Body of pancreas (tissue), 4 donors: ENCODE results near the gene RNF111. TPM values are rescaled to one million over a fixed set of nuclear protein-coding genes. Genes with fewer than 3 reads are reported as not detected.

Experiments
- ATAC-seq: fragments of 150-250 bp; one replicate; pipeline ENCODE4 v1.9.1; 2016
- DNase-seq, 4 donors: peaks; one replicate each; pipeline ENCODE4 v3.0.0-alpha.2; 2019
- H3K27ac ChIP-seq, 4 donors: fragments of 200-600 bp; sonication (generic); 1 replicate in 3 of 4; 2 replicates in 1 of 4; pipeline versions ENCODE4 v1.5.1 to v1.6.1; 2016 to 2019; ENCODE audit warnings: mild to moderate bottlenecking in 1 of 4, mixed read lengths in 1 of 4, moderate library complexity in 1 of 4
- H3K27me3 ChIP-seq, 2 donors: fragments of 200-600 bp; sonication (generic); one replicate each; pipeline ENCODE4 v1.6.0; 2016; ENCODE audit warnings: mild to moderate bottlenecking in 1 of 2
- H3K36me3 ChIP-seq, 2 donors: fragments of 200-600 bp; sonication (generic); replicated peaks in 1 of 2; 2 replicates each; pipeline ENCODE4 v1.5.1; 2016; ENCODE audit warnings: low read depth in 2 of 2; ENCODE audit not compliant: insufficient read depth in 1 of 2
- H3K4me1 ChIP-seq: fragments of 200-600 bp; sonication (generic); one replicate; pipeline ENCODE4 v1.6.0; 2016
- H3K4me3 ChIP-seq, 2 donors: fragments of 200-600 bp; sonication (generic); 1 replicate in 1 of 2; 2 replicates in 1 of 2; pipeline ENCODE4 v1.5.1; 2016 to 2019
- H3K9me3 ChIP-seq, 3 donors: fragments of 200-600 bp; sonication (generic); 1 replicate in 2 of 3; 2 replicates in 1 of 3; pipeline ENCODE4 v1.5.1; 2016
- CTCF ChIP-seq, 7 experiments: fragments of 450-650 bp in 4 of 7; fragments of 200-600 bp in 3 of 7; sonication (generic) in 3 of 7; IDR thresholded peaks; one replicate each; pipeline ENCODE4 v1.5.1; 2016 to 2019; ENCODE audit warnings: antibody characterized with exemption in 7 of 7
- POLR2A ChIP-seq, 3 donors: fragments of 450-650 bp; IDR thresholded peaks; one replicate each; pipeline ENCODE4 v1.6.1; 2016; ENCODE audit warnings: antibody characterized with exemption in 3 of 3, mild to moderate bottlenecking in 2 of 3
- WGBS, 2 donors: methylation state at CpG; one replicate each; pipeline ENCODE4 v1.1.5; 2017; 5-methylcytosine and 5-hydroxymethylcytosine counted together
- intact Hi-C: fragments of 100-400 bp; cut with DNase I; formaldehyde crosslinking; loops from one replicate; pipeline ENCODE4 v1.15.1; 2023
- total RNA-seq, 2 donors: library from RNA; depleted of rRNA; stranded (reverse); fragments of >200 nt; gene quantifications; one replicate each; pipeline ENCODE4 v1.1.0, GENCODE V29; 2016

The RNF111 gene
- total RNA-seq, 2 donors from 2014 or later: 6.9 to 22.8 TPM

- Histone ChIP-seq H3K4me1 (no peaks in the 10 kb centered on the region), H3K27ac (no peak overlapping the region), H3K4me3 (no peak overlapping the region), H3K27me3 (no peaks in the 10 kb centered on the region), H3K36me3 (peaks cover 0 to 4% of the 10 kb centered on the region in 2 donors), H3K9me3 (no peaks in the 10 kb centered on the region)
- ATAC-seq (no peak), DNase-seq (no peak)
- no peak for TF ChIP-seq POLR2A (IDR thresholded peaks at IDR 0.05)
- no peak for TF ChIP-seq CTCF (IDR thresholded peaks at IDR 0.05)
- 98 to 99% methylated on average over 3 of the region's 3 CpGs for WGBS, 2 donors
- intact Hi-C loops: no loop called here
Observed at GRCh38 chr15:59048897-59049296, 61.4 kb downstream of the RNF111 start.

DNA sequence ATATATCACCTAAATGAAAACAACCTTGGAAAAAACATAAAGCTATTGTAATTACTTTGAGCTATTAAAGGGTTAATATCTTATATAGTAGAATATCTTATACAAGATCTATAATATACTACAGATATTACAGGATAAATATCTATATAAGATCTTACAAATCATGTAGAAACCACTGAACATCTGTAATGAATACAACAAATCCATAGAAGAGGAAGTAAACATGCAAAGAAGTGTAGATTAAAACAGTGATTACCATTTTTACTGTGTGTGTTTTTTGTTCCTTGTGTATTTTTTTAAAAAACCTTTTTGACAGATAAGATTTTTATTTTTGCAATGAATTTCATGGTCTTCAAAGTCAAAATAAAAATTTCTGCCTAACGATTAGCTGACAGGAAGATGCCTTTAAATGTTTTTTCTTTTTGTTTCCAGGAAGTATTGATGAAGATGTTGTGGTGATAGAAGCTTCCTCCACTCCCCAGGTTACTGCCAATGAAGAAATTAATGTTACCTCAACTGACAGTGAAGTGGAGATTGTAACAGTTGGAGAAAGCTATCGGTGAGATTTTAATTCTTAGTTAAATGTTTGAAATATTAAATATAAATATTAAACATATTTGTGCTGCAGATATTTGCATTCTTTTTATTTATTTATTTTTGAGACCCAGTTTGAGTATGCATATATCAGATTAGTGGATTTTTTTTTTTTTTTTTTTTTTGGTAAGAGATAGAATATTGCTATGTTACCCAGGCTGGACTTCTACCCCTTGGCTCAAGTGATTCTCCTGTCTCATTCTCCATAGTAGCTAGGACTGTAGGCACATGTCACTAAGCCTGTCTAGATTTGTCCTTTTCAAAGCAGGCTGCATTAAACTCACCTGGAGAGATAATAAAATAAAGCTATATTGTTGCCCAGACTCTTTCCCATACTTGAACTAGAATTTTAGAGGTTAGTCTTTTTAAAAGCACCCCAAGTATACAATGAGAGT, 64.7 kb downstream of the RNF111 start:
- no peaks in the 10 kb centered on the region for H3K27me3 ChIP-seq
- intact Hi-C loops: no loop called here
- WGBS, 2 donors: 73 to 87% methylated on average over 2 of the region's 2 CpGs
- peaks cover 0 to 9% of the 10 kb centered on the region in 2 donors for H3K36me3 ChIP-seq
- no peak for ATAC-seq
- TF ChIP-seq CTCF (IDR thresholded peaks at IDR 0.05): no peak
- TF ChIP-seq POLR2A (IDR thresholded peaks at IDR 0.05): no peak
- no peak overlapping the region for H3K4me3 ChIP-seq
- no peak for DNase-seq
- no peaks in the 10 kb centered on the region for H3K9me3 ChIP-seq
- no peak overlapping the region for H3K27ac ChIP-seq
- no peaks in the 10 kb centered on the region for H3K4me1 ChIP-seq

DNA sequence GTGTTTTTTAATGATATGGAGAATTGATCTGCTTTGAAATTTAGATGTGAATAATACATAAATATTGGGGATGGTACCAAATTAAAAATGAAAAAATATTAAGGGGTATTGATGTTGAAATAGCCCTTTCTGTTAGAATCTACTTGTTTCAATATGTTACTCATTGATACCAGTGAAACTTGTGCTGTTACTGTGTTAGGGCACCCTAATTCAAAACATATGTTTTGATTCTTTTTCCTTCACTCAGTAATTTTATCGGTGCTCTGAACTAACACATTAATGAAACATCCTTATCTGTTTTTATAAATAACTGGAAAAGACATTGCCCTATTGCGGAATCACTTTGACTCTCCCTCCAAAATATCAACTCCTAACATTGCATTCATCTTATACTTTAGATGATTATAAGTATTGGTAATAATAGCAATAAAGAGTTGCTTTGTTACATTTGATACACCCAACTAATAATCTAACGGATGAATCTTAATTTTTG, 65.5 kb downstream of the RNF111 start:
- Histone ChIP-seq H3K9me3 (no peaks in the 10 kb centered on the region), H3K4me1 (no peaks in the 10 kb centered on the region), H3K27me3 (no peaks in the 10 kb centered on the region), H3K36me3 (peaks cover 0 to 9% of the 10 kb centered on the region in 2 donors), H3K27ac (no peak overlapping the region), H3K4me3 (no peak overlapping the region)
- ATAC-seq (no peak), DNase-seq (no peak)
- TF ChIP-seq POLR2A (IDR thresholded peaks at IDR 0.05) (no peak), CTCF (IDR thresholded peaks at IDR 0.05) (no peak)
- 66 to 69% methylated on average over 3 of the region's 3 CpGs for WGBS, 2 donors
- intact Hi-C loops: no loop called here

DNA sequence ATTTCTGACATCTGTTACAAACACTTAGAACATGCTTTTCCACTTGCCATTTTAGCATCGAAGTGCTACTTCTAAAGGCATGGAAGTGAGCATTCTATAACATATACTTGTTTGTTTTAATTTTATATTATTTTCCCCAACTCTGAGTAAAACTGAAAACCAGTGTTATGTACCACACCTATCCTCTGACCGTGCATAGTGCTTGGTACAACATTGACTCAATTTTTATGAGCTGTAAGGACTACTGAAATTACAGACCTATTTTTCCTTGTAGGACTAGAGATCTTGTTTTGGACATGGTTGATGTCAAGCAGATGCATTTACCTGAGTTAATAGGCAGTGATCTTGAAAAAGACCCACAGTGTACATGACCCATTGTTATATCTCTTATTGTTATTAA, 66.0 kb downstream of the RNF111 start:
- Histone ChIP-seq H3K4me1 (no peaks in the 10 kb centered on the region), H3K27ac (no peak overlapping the region), H3K36me3 (peaks cover 0 to 11% of the 10 kb centered on the region in 2 donors), H3K27me3 (no peaks in the 10 kb centered on the region), H3K4me3 (no peak overlapping the region), H3K9me3 (no peaks in the 10 kb centered on the region)
- DNase-seq: no peak
- WGBS, 2 donors: 89 to 94% methylated on average over 2 of the region's 2 CpGs
- TF ChIP-seq POLR2A (IDR thresholded peaks at IDR 0.05) (no peak), CTCF (IDR thresholded peaks at IDR 0.05) (no peak)
- ATAC-seq: no peak
- intact Hi-C loops: no loop called here
